Mesenchymal stem cell (in vitro differentiated cells and primary cell): ENCODE results near the gene MID2.
"Not testable (repeated sequence)": the region's sequence is repeated elsewhere in the genome, so short reads cannot be mapped to it uniquely, and the experiment has no call there.

Experiments used
- DNase-seq: peaks from one replicate; pipeline ENCODE4 v3.0.0-alpha.2; 2013
- H2AFZ ChIP-seq: one replicate; pipeline ENCODE4 v1.6.1; 2013; ENCODE audit warnings: low read depth, mild to moderate bottlenecking, control low read depth, inconsistent platforms, low read length, moderate library complexity
- H2AK5ac ChIP-seq: 2 replicates; pipeline ENCODE4 v1.6.1; 2013; ENCODE audit warnings: low read length, moderate library complexity, mild to moderate bottlenecking, inconsistent platforms; ENCODE audit not compliant: severe bottlenecking
- H2BK120ac ChIP-seq: one replicate; pipeline ENCODE4 v1.6.1; 2013; ENCODE audit warnings: low read depth, mild to moderate bottlenecking, inconsistent platforms, low read length, moderate library complexity
- H2BK12ac ChIP-seq, 2 experiments: one replicate each; pipeline ENCODE4 v1.6.1; 2013; ENCODE audit warnings: inconsistent platforms in 2 of 2, low read length in 2 of 2, mild to moderate bottlenecking in 2 of 2, moderate library complexity in 2 of 2, control low read depth in 1 of 2
- H2BK15ac ChIP-seq: one replicate; pipeline ENCODE4 v1.6.1; 2013; ENCODE audit warnings: mild to moderate bottlenecking, low read depth, inconsistent platforms; ENCODE audit not compliant: poor library complexity, severe bottlenecking
- H2BK5ac ChIP-seq: 2 replicates; pipeline ENCODE4 v1.6.1; 2013; ENCODE audit warnings: low read depth, mild to moderate bottlenecking, low read length, control low read depth, inconsistent platforms; ENCODE audit not compliant: poor library complexity, severe bottlenecking
- H3K14ac ChIP-seq, 2 experiments: one replicate each; pipeline ENCODE4 v1.6.1; 2013; ENCODE audit warnings: inconsistent platforms in 2 of 2, low read length in 2 of 2, control low read depth in 1 of 2, mild to moderate bottlenecking in 1 of 2, moderate library complexity in 1 of 2
- H3K18ac ChIP-seq, 2 experiments: one replicate each; pipeline ENCODE4 v1.6.1; 2013; ENCODE audit warnings: inconsistent platforms in 2 of 2, low read length in 2 of 2, control low read depth in 1 of 2, low read depth in 1 of 2, mild to moderate bottlenecking in 1 of 2
- H3K23ac ChIP-seq, 2 experiments: one replicate each; pipeline ENCODE4 v1.6.1; 2013; ENCODE audit warnings: inconsistent platforms in 2 of 2, low read length in 2 of 2, mild to moderate bottlenecking in 2 of 2, moderate library complexity in 2 of 2, control low read depth in 1 of 2
- H3K27ac ChIP-seq: 2 replicates; pipeline ENCODE4 v1.5.1; 2013; ENCODE audit warnings: mild to moderate bottlenecking, moderate library complexity, low read length, control low read depth, inconsistent platforms; ENCODE audit not compliant: poor library complexity, severe bottlenecking
- H3K27me3 ChIP-seq, 2 experiments: 2 replicates each; pipeline versions ENCODE4 v1.6.1 to v1.7.0; 2013; ENCODE audit warnings: low read length in 2 of 2, mild to moderate bottlenecking in 2 of 2, moderate library complexity in 2 of 2, control low read depth in 1 of 2, inconsistent platforms in 1 of 2; ENCODE audit not compliant: control insufficient read depth in 1 of 2, insufficient read depth in 1 of 2
- H3K36me3 ChIP-seq, 2 experiments: 2 replicates each; pipeline versions ENCODE4 v1.6.1 to v1.7.0; 2013; ENCODE audit warnings: low read length in 2 of 2, control low read depth in 1 of 2, inconsistent platforms in 1 of 2, low read depth in 1 of 2, mild to moderate bottlenecking in 1 of 2; ENCODE audit not compliant: insufficient read depth in 2 of 2, control insufficient read depth in 1 of 2
- H3K4ac ChIP-seq, 2 experiments: one replicate each; pipeline ENCODE4 v1.6.1; 2013; ENCODE audit warnings: inconsistent platforms in 2 of 2, low read length in 2 of 2, mild to moderate bottlenecking in 2 of 2, moderate library complexity in 2 of 2, control low read depth in 1 of 2, low read depth in 1 of 2
- H3K4me1 ChIP-seq: 2 replicates; pipeline ENCODE4 v1.6.1; 2013; ENCODE audit warnings: low read depth, low read length, control low read depth; ENCODE audit not compliant: control insufficient read depth, insufficient read depth
- H3K4me2 ChIP-seq: 2 replicates; pipeline ENCODE4 v1.6.1; 2013; ENCODE audit warnings: low read length, mild to moderate bottlenecking, inconsistent platforms; ENCODE audit not compliant: poor library complexity, severe bottlenecking
- H3K4me3 ChIP-seq, 2 experiments: 2 replicates each; pipeline versions ENCODE4 v1.5.1 to v1.7.0; 2013; ENCODE audit warnings: low read length in 2 of 2, mild to moderate bottlenecking in 2 of 2, control low read depth in 1 of 2, low read depth in 1 of 2; ENCODE audit not compliant: insufficient read depth in 1 of 2
- H3K79me1 ChIP-seq: replicated peaks from 2 replicates; pipeline ENCODE4 v1.6.1; 2013; ENCODE audit warnings: mild to moderate bottlenecking, control low read depth, low read length, inconsistent platforms; ENCODE audit not compliant: poor library complexity, severe bottlenecking
- H3K9ac ChIP-seq: 2 replicates; pipeline ENCODE4 v1.7.0; 2013; ENCODE audit warnings: mild to moderate bottlenecking, low read length, moderate library complexity
- H3K9me3 ChIP-seq: 2 replicates; pipeline ENCODE4 v1.7.0; 2013; ENCODE audit warnings: mild to moderate bottlenecking, low read length; ENCODE audit not compliant: control insufficient read depth
- H4K8ac ChIP-seq: one replicate; pipeline ENCODE4 v1.6.1; 2013; ENCODE audit warnings: inconsistent platforms, mild to moderate bottlenecking, low read length, moderate library complexity
- H4K91ac ChIP-seq: one replicate; pipeline ENCODE4 v1.6.1; 2013; ENCODE audit warnings: mild to moderate bottlenecking, low read length, inconsistent platforms
- WGBS: methylation state at CpG from one replicate; pipeline ENCODE4 v1.1.7; 2013; ENCODE audit warnings: mixed read lengths; 5-methylcytosine and 5-hydroxymethylcytosine counted together

Gene MID2

GRCh38 chrX:107851215-107851614 lies 25.5 kb downstream of the MID2 start:
- H3K79me1 ChIP-seq: peaks cover 1% of the 10 kb centered on the region
- H3K4me3 ChIP-seq: no peak overlapping the region
- H3K18ac ChIP-seq: no peak overlapping the region
- no peaks in the 10 kb centered on the region for H3K9me3 ChIP-seq
- no peaks in the 10 kb centered on the region for H3K4me1 ChIP-seq
- H2BK12ac ChIP-seq: no peak overlapping the region
- no peak overlapping the region for H2AK5ac ChIP-seq
- H3K14ac ChIP-seq: no peak overlapping the region
- no peak overlapping the region for H2BK5ac ChIP-seq
- WGBS: 60% methylated on average over 2 of the region's 2 CpGs
- no peak overlapping the region for H3K27ac ChIP-seq
- no peak overlapping the region for H2BK15ac ChIP-seq
- no peak overlapping the region for H4K91ac ChIP-seq
- H2BK120ac ChIP-seq: no peak overlapping the region
- H3K9ac ChIP-seq: no peak overlapping the region
- no peak overlapping the region for H4K8ac ChIP-seq
- no peak overlapping the region for H3K4ac ChIP-seq
- no peak overlapping the region for H3K23ac ChIP-seq
- no peak for DNase-seq
- no peaks in the 10 kb centered on the region for H3K36me3 ChIP-seq
- H2AFZ ChIP-seq: no peak overlapping the region
- H3K4me2 ChIP-seq: no peak overlapping the region
- peaks cover 0 to 20% of the 10 kb centered on the region in 2 experiments for H3K27me3 ChIP-seq

- not testable (repeated sequence) for H3K27ac ChIP-seq, H3K4me3 ChIP-seq, H2AFZ ChIP-seq, H3K9ac ChIP-seq, H3K4me2 ChIP-seq, H2AK5ac ChIP-seq, H3K36me3 ChIP-seq, DNase-seq, H2BK120ac ChIP-seq, H2BK15ac ChIP-seq, H3K79me1 ChIP-seq, H3K14ac ChIP-seq, H3K4ac ChIP-seq, H2BK12ac ChIP-seq, H3K4me1 ChIP-seq, H2BK5ac ChIP-seq, H3K9me3 ChIP-seq, H4K91ac ChIP-seq, H3K23ac ChIP-seq, H3K18ac ChIP-seq, H4K8ac ChIP-seq
- H3K27me3 ChIP-seq: peaks cover 0 to 20% of the 10 kb centered on the region in 2 experiments
- WGBS: 87% methylated on average over 6 of the region's 7 CpGs
These were observed 26.0 kb downstream of the MID2 start for GRCh38 chrX:107851665-107852064.

GRCh38 chrX:107856289-107856688 lies 30.6 kb downstream of the MID2 start:
- no peaks in the 10 kb centered on the region for H3K36me3 ChIP-seq
- no peak overlapping the region for H3K4ac ChIP-seq
- H3K18ac ChIP-seq: no peak overlapping the region
- no peak overlapping the region for H2AFZ ChIP-seq
- no peak overlapping the region for H3K14ac ChIP-seq
- no peak overlapping the region for H2AK5ac ChIP-seq
- no peak overlapping the region for H2BK5ac ChIP-seq
- H3K9ac ChIP-seq: no peak overlapping the region
- no peak overlapping the region for H3K4me2 ChIP-seq
- no peaks in the 10 kb centered on the region for H3K9me3 ChIP-seq
- H2BK12ac ChIP-seq: no peak overlapping the region
- no peak overlapping the region for H3K23ac ChIP-seq
- H3K79me1 ChIP-seq: peaks cover 1% of the 10 kb centered on the region
- H4K91ac ChIP-seq: no peak overlapping the region
- H3K4me1 ChIP-seq: no peaks in the 10 kb centered on the region
- H3K27me3 ChIP-seq: peaks cover 0 to 28% of the 10 kb centered on the region in 2 experiments
- DNase-seq: no peak
- H3K4me3 ChIP-seq: no peak overlapping the region
- H4K8ac ChIP-seq: no peak overlapping the region
- no peak overlapping the region for H2BK120ac ChIP-seq
- H3K27ac ChIP-seq: no peak overlapping the region
- no peak overlapping the region for H2BK15ac ChIP-seq

GRCh38 chrX:107857041-107857440 lies 31.4 kb downstream of the MID2 start:
- not testable (repeated sequence) for H3K18ac ChIP-seq, H3K79me1 ChIP-seq, H4K8ac ChIP-seq, H2BK5ac ChIP-seq, H3K4me1 ChIP-seq, H2AK5ac ChIP-seq, H3K14ac ChIP-seq, H3K4ac ChIP-seq, H4K91ac ChIP-seq, H3K9me3 ChIP-seq, H3K23ac ChIP-seq, H2BK12ac ChIP-seq, H2BK15ac ChIP-seq, H3K4me2 ChIP-seq, DNase-seq, H2AFZ ChIP-seq, H3K27ac ChIP-seq, H3K36me3 ChIP-seq, H3K9ac ChIP-seq, H3K4me3 ChIP-seq, H2BK120ac ChIP-seq
- H3K27me3 ChIP-seq: peaks cover 0 to 28% of the 10 kb centered on the region in 2 experiments
- WGBS: 85% methylated on average over 5 of the region's 5 CpGs
